Endothelial cell of umbilical vein (primary cell): ENCODE data around the gene LOXHD1. TPM values are rescaled to one million over a fixed set of nuclear protein-coding genes. Genes with fewer than 3 reads are reported as not detected.

Source experiments
- BruUV-seq: library from RNA; stranded (reverse); fragments of 400-500 nt; replicated peaks from 2 replicates; lab custom pipeline; 2021; lab: Mats Ljungman, UMichigan
- CTCF ChIA-PET: fragments of 300-600, 350-600 bp; sonication (Branson Sonifier 250); formaldehyde crosslinking; loops from one replicate; lab custom pipeline; 2021; ENCODE audit warnings: antibody characterized with exemption, inconsistent platforms; lab: Charles Lee
- POLR2A ChIA-PET: fragments of 300-600, 350-600 bp; sonication (Branson Sonifier 250); formaldehyde crosslinking; loops from one replicate; lab custom pipeline; 2021; ENCODE audit warnings: antibody characterized with exemption, inconsistent platforms; lab: Charles Lee
- DNase-seq: peaks from one replicate; pipeline ENCODE4 v3.0.0-alpha.2; 2011; ENCODE audit warnings: low read depth, low spot score
- FAIRE-seq: peaks from 2 replicates; lab custom pipeline; 2011; peaks lifted over from hg19 to GRCh38; lab: Jason Lieb, UNC
- H2AFZ ChIP-seq: 2 replicates; pipeline ENCODE4 v1.6.0; 2012; ENCODE audit warnings: low read depth, low read length, control low read depth, inconsistent platforms
- H3K27ac ChIP-seq: 2 replicates; pipeline ENCODE4 v1.5.1; 2011; ENCODE audit warnings: low read depth, mild to moderate bottlenecking, control low read depth, low read length, moderate library complexity; ENCODE audit not compliant: insufficient read depth
- H3K27me3 ChIP-seq, 2 experiments: 2 replicates each; pipeline versions ENCODE4 v1.6.0 to v1.6.1; 2011; ENCODE audit warnings: low read length in 2 of 2, mixed read lengths in 1 of 2; ENCODE audit not compliant: control insufficient read depth in 2 of 2, insufficient read depth in 2 of 2
- H3K36me3 ChIP-seq, 2 experiments: 2 replicates in 1 of 2; 3 replicates in 1 of 2; pipeline ENCODE4 v1.5.1; 2011; ENCODE audit warnings: low read length in 2 of 2, mild to moderate bottlenecking in 1 of 2, moderate library complexity in 1 of 2; ENCODE audit not compliant: control insufficient read depth in 2 of 2, insufficient read depth in 2 of 2; ENCODE audit errors: extremely low read depth in 1 of 2
- H3K4me1 ChIP-seq: 3 replicates; pipeline ENCODE4 v1.5.1; 2011; ENCODE audit warnings: mild to moderate bottlenecking, low read length; ENCODE audit not compliant: control insufficient read depth, insufficient read depth; ENCODE audit errors: extremely low read depth
- H3K4me2 ChIP-seq: 2 replicates; pipeline ENCODE4 v1.6.1; 2011; ENCODE audit warnings: low read length, control low read depth, mixed read lengths; ENCODE audit not compliant: insufficient read depth
- H3K4me3 ChIP-seq, 3 experiments: fragments of 200-600 bp in 1 of 3; sonication (generic), shearing (Covaris generic) in 1 of 3; replicated peaks in 1 of 3; 2 replicates each; pipeline ENCODE4 v1.5.1; 2011 to 2016; ENCODE audit warnings: control low read depth in 3 of 3, low read length in 3 of 3, mild to moderate bottlenecking in 2 of 3, inconsistent platforms in 1 of 3, low read depth in 1 of 3, moderate library complexity in 1 of 3; ENCODE audit not compliant: insufficient read depth in 1 of 3
- H3K79me2 ChIP-seq: 2 replicates; pipeline ENCODE4 v1.6.0; 2012; ENCODE audit warnings: low read length, inconsistent platforms; ENCODE audit not compliant: control insufficient read depth, insufficient read depth
- H3K9ac ChIP-seq: replicated peaks from 2 replicates; pipeline ENCODE3; 2011; ENCODE audit warnings: low read length, control low read depth; ENCODE audit not compliant: insufficient read depth; ENCODE audit errors: extremely low read depth
- H3K9me1 ChIP-seq: replicated peaks from 3 replicates; pipeline ENCODE4 v1.6.0; 2011; ENCODE audit warnings: mild to moderate bottlenecking, low read length; ENCODE audit not compliant: control insufficient read depth, insufficient read depth; ENCODE audit errors: extremely low read depth
- H3K9me3 ChIP-seq: replicated peaks from 2 replicates; pipeline ENCODE4 v1.5.1; 2012; ENCODE audit warnings: low read length, inconsistent platforms; ENCODE audit not compliant: control insufficient read depth, insufficient read depth
- H4K20me1 ChIP-seq: replicated peaks from 2 replicates; pipeline ENCODE3; 2011; ENCODE audit warnings: mild to moderate bottlenecking, low read length; ENCODE audit not compliant: control insufficient read depth, insufficient read depth; ENCODE audit errors: extremely low read depth
- EZH2 ChIP-seq: IDR thresholded peaks from 2 replicates; pipeline ENCODE4 v1.6.1; 2012; ENCODE audit warnings: borderline replicate concordance, low read depth, mild to moderate bottlenecking, moderate library complexity, low read length, inconsistent platforms; ENCODE audit not compliant: severe bottlenecking
- FOS ChIP-seq: IDR thresholded peaks from 2 replicates; pipeline ENCODE4 v1.6.1; 2011; ENCODE audit warnings: mild to moderate bottlenecking, low read length, moderate library complexity, borderline replicate concordance; ENCODE audit not compliant: insufficient read depth
- GATA2 ChIP-seq: IDR thresholded peaks from 2 replicates; pipeline ENCODE4 v1.7.0; 2011; ENCODE audit warnings: low read depth, mild to moderate bottlenecking, moderate library complexity, mixed read lengths, low read length; ENCODE audit not compliant: insufficient read length, insufficient read depth
- JUN ChIP-seq: IDR thresholded peaks from 2 replicates; pipeline ENCODE4 v1.6.1; 2011; ENCODE audit warnings: borderline replicate concordance, low read depth; ENCODE audit not compliant: insufficient read length, insufficient read depth
- MYC ChIP-seq: IDR thresholded peaks from one replicate; pipeline ENCODE4 v1.6.1; 2011; ENCODE audit warnings: mild to moderate bottlenecking, low read depth, low read length
- POLR2A ChIP-seq: IDR thresholded peaks from 2 replicates; pipeline ENCODE4 v1.6.1; 2012; ENCODE audit warnings: low read depth, mild to moderate bottlenecking, control low read depth, low read length
- POLR2AphosphoS5 ChIP-seq: IDR thresholded peaks from 2 replicates; pipeline ENCODE4 v1.6.1; 2012; ENCODE audit warnings: low read depth, mild to moderate bottlenecking, control low read depth, low read length, moderate library complexity; ENCODE audit not compliant: insufficient read depth
- dilution Hi-C: fragments of 300-500 bp; cut with MboI; formaldehyde crosslinking; loops from one replicate; pipeline ENCODE4 v1.15.0; 2019; ENCODE audit warnings: low sequenced_read_pairs; ENCODE audit not compliant: extremely low pct_ligation_motif_present
- intact Hi-C: fragments of 100-400 bp; cut with micrococcal nuclease; formaldehyde crosslinking; loops from one replicate; pipeline ENCODE4 v1.10.0; 2022
- polyA plus RNA-seq, 4 experiments: library from polyadenylated mRNA; depleted of rRNA in 3 of 4; stranded (reverse) in 3 of 4; unstranded in 1 of 4; fragments of >200 nt; gene quantifications; 2 replicates each; pipeline versions ENCODE4 v1.2.1 to v1.2.3, GENCODE V29; 2011 to 2012; ENCODE audit warnings: missing spikeins in 1 of 4
- total RNA-seq: library from RNA; stranded (reverse); gene quantifications from 2 replicates; pipeline ENCODE4 v1.2.3, GENCODE V29; 2021
- TF ChIP-seq, protein P1 (sequence below): IDR thresholded peaks from 2 replicates; pipeline ENCODE4 v1.6.1; 2011; ENCODE audit not compliant: insufficient read depth, insufficient read length
- TF ChIP-seq, protein P2 (sequence below), 2 donors: IDR thresholded peaks; 1 replicate in 1 of 2; 2 replicates in 1 of 2; pipeline ENCODE4 v1.5.1; 2011; ENCODE audit warnings: low read length in 2 of 2, mild to moderate bottlenecking in 2 of 2, moderate library complexity in 2 of 2, control low read depth in 1 of 2, inconsistent platforms in 1 of 2, low read depth in 1 of 2; ENCODE audit not compliant: insufficient read depth in 1 of 2; ENCODE audit errors: extremely low read depth in 1 of 2

The LOXHD1 gene
- total and polyA plus RNA-seq, 2 donors (not counting 3 experiments of a cell fraction or from before 2014, with no cell fraction given), result not detected

- Histone ChIP-seq H3K27ac (no peak overlapping the region), H3K27me3 (no peaks in the 10 kb centered on the region), H2AFZ (no peak overlapping the region), H4K20me1 (no peaks in the 10 kb centered on the region), H3K4me2 (no peak overlapping the region), H3K4me3 (no peak overlapping the region), H3K9me3 (no peaks in the 10 kb centered on the region), H3K79me2 (no peaks in the 10 kb centered on the region), H3K9me1 (no peaks in the 10 kb centered on the region), H3K9ac (no peak overlapping the region), H3K4me1 (no peaks in the 10 kb centered on the region), H3K36me3 (no peaks in the 10 kb centered on the region)
- ChIA-PET CTCF (no interaction called here), POLR2A (no interaction called here)
- dilution Hi-C loops, result no loop called here
- FAIRE-seq (no peak), DNase-seq (no peak)
- TF ChIP-seq MYC (no peak), GATA2 (no peak), POLR2A (no peak), EZH2 (no peak), POLR2AphosphoS5 (no peak), FOS (no peak), JUN (no peak)
- TF ChIP-seq, protein P1, sequence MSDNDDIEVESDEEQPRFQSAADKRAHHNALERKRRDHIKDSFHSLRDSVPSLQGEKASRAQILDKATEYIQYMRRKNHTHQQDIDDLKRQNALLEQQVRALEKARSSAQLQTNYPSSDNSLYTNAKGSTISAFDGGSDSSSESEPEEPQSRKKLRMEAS, result no peak
- TF ChIP-seq, protein P2, sequence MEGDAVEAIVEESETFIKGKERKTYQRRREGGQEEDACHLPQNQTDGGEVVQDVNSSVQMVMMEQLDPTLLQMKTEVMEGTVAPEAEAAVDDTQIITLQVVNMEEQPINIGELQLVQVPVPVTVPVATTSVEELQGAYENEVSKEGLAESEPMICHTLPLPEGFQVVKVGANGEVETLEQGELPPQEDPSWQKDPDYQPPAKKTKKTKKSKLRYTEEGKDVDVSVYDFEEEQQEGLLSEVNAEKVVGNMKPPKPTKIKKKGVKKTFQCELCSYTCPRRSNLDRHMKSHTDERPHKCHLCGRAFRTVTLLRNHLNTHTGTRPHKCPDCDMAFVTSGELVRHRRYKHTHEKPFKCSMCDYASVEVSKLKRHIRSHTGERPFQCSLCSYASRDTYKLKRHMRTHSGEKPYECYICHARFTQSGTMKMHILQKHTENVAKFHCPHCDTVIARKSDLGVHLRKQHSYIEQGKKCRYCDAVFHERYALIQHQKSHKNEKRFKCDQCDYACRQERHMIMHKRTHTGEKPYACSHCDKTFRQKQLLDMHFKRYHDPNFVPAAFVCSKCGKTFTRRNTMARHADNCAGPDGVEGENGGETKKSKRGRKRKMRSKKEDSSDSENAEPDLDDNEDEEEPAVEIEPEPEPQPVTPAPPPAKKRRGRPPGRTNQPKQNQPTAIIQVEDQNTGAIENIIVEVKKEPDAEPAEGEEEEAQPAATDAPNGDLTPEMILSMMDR (IDR thresholded peaks at IDR 0.05; ENCODE audit: extremely low read depth in 1 of 2, insufficient read depth in 1 of 2, low read depth in 1 of 2, low read length in 2 of 2), result no peak
- intact Hi-C loops, result no loop called here
- no TSS peak for BruUV-seq
Observed at GRCh38 chr18:46686186-46686585, 29.2 kb upstream of the LOXHD1 start.
